GM23248 (cell line): ENCODE measurements around the gene GLI1. TPM values are rescaled to one million over a fixed set of nuclear protein-coding genes. Genes with fewer than 3 reads are reported as not detected.

Experiments used
- DNase-seq: peaks from one replicate; pipeline ENCODE4 v3.0.0-alpha.2; 2015
- H2AFZ ChIP-seq: fragments of 200-600 bp; sonication (generic); 2 replicates; pipeline ENCODE4 v1.6.1; 2016; ENCODE audit warnings: antibody characterized with exemption
- H3F3A ChIP-seq: fragments of 200-600 bp; sonication (generic); 2 replicates; pipeline ENCODE4 v1.6.1; 2016; ENCODE audit warnings: mild to moderate bottlenecking, antibody characterized with exemption, mixed run types; ENCODE audit not compliant: insufficient read depth
- H3K27ac ChIP-seq: fragments of 200-600 bp; sonication (generic); 2 replicates; pipeline ENCODE4 v1.5.1; 2016; ENCODE audit warnings: mild to moderate bottlenecking
- H3K27me3 ChIP-seq: fragments of 200-600 bp; sonication (generic); replicated peaks from 2 replicates; pipeline ENCODE4 v1.6.1; 2016; ENCODE audit warnings: mild to moderate bottlenecking; ENCODE audit not compliant: insufficient read depth
- H3K36me3 ChIP-seq: fragments of 200-600 bp; sonication (generic); 2 replicates; pipeline ENCODE4 v1.6.1; 2016; ENCODE audit warnings: low read depth, mild to moderate bottlenecking
- H3K4me1 ChIP-seq: fragments of 200-600 bp; sonication (generic); 2 replicates; pipeline ENCODE4 v1.6.1; 2016; ENCODE audit warnings: mild to moderate bottlenecking; ENCODE audit not compliant: insufficient read depth
- H3K4me2 ChIP-seq: fragments of 200-600 bp; sonication (generic); one replicate; pipeline ENCODE4 v1.6.1; 2016; ENCODE audit warnings: mild to moderate bottlenecking; ENCODE audit not compliant: unreplicated experiment
- H3K4me3 ChIP-seq: fragments of 200-600 bp; sonication (generic); 2 replicates; pipeline ENCODE4 v1.5.1; 2016; ENCODE audit warnings: mild to moderate bottlenecking
- H3K79me2 ChIP-seq: fragments of 200-600 bp; sonication (generic); 2 replicates; pipeline ENCODE4 v1.6.1; 2016; ENCODE audit warnings: mild to moderate bottlenecking; ENCODE audit not compliant: insufficient read depth
- H3K9ac ChIP-seq: fragments of 200-600 bp; sonication (generic); 2 replicates; pipeline ENCODE4 v1.6.1; 2016; ENCODE audit warnings: mild to moderate bottlenecking
- H3K9me2 ChIP-seq: fragments of 200-600 bp; sonication (generic); 2 replicates; pipeline ENCODE4 v1.6.1; 2016; ENCODE audit warnings: mixed run types, mild to moderate bottlenecking, moderate library complexity; ENCODE audit not compliant: insufficient read depth
- H3K9me3 ChIP-seq: fragments of 200-600 bp; sonication (generic); one replicate; pipeline ENCODE4 v1.6.1; 2017; ENCODE audit warnings: low read depth
- H4K20me1 ChIP-seq: fragments of 200-600 bp; sonication (generic); 2 replicates; pipeline ENCODE4 v1.6.0; 2016; ENCODE audit not compliant: insufficient read depth
- EZH2 ChIP-seq: fragments of 200-600 bp; sonication (generic); IDR thresholded peaks from 2 replicates; pipeline ENCODE4 v1.6.1; 2018; ENCODE audit warnings: antibody characterized with exemption, mild to moderate bottlenecking; ENCODE audit not compliant: insufficient read depth, poor library complexity, severe bottlenecking
- EZH2phosphoT487 ChIP-seq: fragments of 200-600 bp; sonication (generic); IDR thresholded peaks from 2 replicates; pipeline ENCODE4 v1.6.1; 2018; ENCODE audit warnings: antibody characterized with exemption, moderate library complexity, mild to moderate bottlenecking, low read depth; ENCODE audit not compliant: insufficient read depth
- WGBS, 2 experiments: methylation state at CpG; one replicate each; pipeline ENCODE4 v1.1.6; 2015 to 2017; ENCODE audit warnings: low lambda C conversion rate in 2 of 2, low coverage in 1 of 2; ENCODE audit errors: missing lambda C conversion rate in 2 of 2; 5-methylcytosine and 5-hydroxymethylcytosine counted together
- in situ Hi-C: fragments of 300-500 bp; cut with MboI; formaldehyde crosslinking; loops from 2 replicates; pipeline ENCODE4 v1.15.0; 2020
- polyA plus RNA-seq: library from polyadenylated mRNA; unstranded; fragments of >200 nt; fragmentation: Nextera tagmentation; extraction: Ambion mirVana; gene quantifications from 2 replicates; pipeline ENCODE4 v1.2.1, GENCODE V29; 2016
- total RNA-seq: library from RNA; depleted of rRNA; stranded (reverse); fragments of >200 nt; shearing (Covaris generic); gene quantifications from 2 replicates; pipeline ENCODE4 v1.2.3, GENCODE V29; 2014

The GLI1 gene
- total and polyA plus RNA-seq, 2 experiments from 2014 or later = 1.0 to 1.8 TPM

DNA sequence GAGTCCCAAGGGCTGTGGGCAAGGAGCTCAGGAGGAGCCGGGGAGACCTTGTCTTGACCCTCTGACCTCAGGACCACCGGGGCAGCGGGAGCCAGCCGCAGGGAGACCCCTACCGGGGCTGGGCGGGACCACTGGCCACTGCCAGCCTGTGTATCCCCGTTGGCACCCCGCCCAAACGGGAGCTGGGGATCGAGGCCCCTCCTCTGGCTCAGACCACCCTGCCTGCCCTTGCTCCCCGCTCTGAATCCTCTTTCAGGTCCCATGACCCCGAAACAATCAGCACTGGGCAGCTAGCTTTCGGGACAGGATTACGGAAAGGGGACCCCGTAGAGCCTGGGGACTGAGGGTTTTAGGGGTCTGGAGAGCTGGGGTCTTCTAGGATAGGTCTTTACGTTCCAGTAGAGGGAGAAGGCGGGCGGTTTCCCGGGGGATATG lies 1.3 kb downstream of the GLI1 start:
- DNase-seq = no peak
- Histone ChIP-seq H3K4me1 (peaks cover 13% of the 10 kb centered on the region), H3K27me3 (no peaks in the 10 kb centered on the region), H3F3A (peaks cover 3% of the 10 kb centered on the region; the same call in 1 of the 2 replicates), H2AFZ (no peak overlapping the region), H3K36me3 (no peaks in the 10 kb centered on the region), H3K27ac (no peak overlapping the region), H3K9me3 (no peaks in the 10 kb centered on the region), H3K9ac (no peak overlapping the region), H4K20me1 (no peaks in the 10 kb centered on the region), H3K79me2 (no peaks in the 10 kb centered on the region), H3K4me3 (peak overlapping the region; percentile 84), H3K4me2 (peak overlapping the region; percentile 95), H3K9me2 (no peaks in the 10 kb centered on the region)
- WGBS, 2 experiments = 1 to 2% methylated on average over 16 to 18 of the region's 19 CpGs
- in situ Hi-C loops = no loop called here
- TF ChIP-seq EZH2 = no peak
- TF ChIP-seq EZH2phosphoT487 = no peak

DNA sequence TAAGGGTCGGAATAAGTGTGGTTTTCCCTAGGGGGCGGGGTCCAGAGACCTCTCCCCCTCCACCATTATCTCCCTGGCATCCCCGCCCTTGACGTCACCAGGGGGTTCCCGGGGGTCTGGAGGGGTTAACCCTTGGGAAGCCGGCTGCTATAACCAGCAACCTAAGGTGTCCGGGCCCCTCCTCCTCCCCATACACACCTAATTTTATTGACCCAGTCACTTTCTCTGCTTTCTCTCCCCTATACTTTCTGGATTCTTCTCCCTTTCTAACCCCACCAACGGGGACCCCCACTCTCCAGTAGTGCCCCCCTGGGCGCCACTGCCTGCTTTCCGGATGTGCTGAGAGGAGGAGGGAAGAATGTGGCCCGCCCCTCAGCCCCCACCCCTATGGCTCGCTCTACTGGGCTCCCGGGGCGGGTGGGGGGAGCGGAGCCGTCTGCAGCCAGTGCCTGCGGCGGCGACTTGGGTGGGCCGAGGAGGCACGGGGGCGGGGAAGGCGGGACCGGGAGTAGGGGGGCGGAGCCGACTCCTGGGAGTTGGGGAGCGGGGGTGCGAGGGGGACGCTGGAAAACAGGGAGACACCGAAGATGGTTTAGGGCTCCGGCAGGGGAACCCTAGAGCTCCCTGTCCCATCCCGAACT lies 1.8 kb downstream of the GLI1 start:
- Histone ChIP-seq H3K4me2 (peak overlapping the region; percentile 95), H3K27ac (no peak overlapping the region), H3K9ac (peak overlapping the region; percentile 54)

DNA sequence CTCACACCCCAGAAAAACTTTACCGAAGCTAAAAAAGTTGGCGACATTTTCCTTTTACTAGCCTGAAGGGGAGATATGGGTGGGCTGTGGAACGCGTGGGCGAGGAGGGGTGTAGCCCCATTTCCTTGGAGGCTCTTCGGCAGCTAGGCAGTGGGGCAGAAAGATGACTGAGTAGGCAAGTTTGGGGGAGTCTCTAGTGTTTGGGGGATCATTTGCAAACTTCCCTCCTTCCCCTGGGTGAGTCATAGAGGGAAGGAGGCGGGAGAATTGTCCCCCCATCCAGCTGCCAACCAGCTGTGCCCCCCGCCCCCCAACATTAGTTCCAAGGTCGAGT lies 2.3 kb downstream of the GLI1 start:
- H3K4me2 ChIP-seq = peak overlapping the region; percentile 95
- no peak for DNase-seq
- in situ Hi-C loops = no loop called here
- H4K20me1 ChIP-seq = no peaks in the 10 kb centered on the region
- TF ChIP-seq EZH2 = no peak
- no peak for TF ChIP-seq EZH2phosphoT487
- no peaks in the 10 kb centered on the region for H3K9me2 ChIP-seq
- peak overlapping the region; percentile 84 for H3K4me3 ChIP-seq
- H3K4me1 ChIP-seq = peaks cover 13% of the 10 kb centered on the region
- H3K27me3 ChIP-seq = no peaks in the 10 kb centered on the region
- no peaks in the 10 kb centered on the region for H3K9me3 ChIP-seq
- no peaks in the 10 kb centered on the region for H3K79me2 ChIP-seq
- no peak overlapping the region for H3K27ac ChIP-seq
- H3F3A ChIP-seq = peaks cover 3% of the 10 kb centered on the region; the same call in 1 of the 2 replicates
- H3K9ac ChIP-seq = peak overlapping the region; percentile 54
- WGBS, 2 experiments = 1 to 3% methylated on average over 9 of the region's 9 CpGs
- no peaks in the 10 kb centered on the region for H3K36me3 ChIP-seq
- H2AFZ ChIP-seq = peak overlapping the region; percentile 95

More for the DNA sequence above, 1.8 kb downstream of the GLI1 start:
- in situ Hi-C loops = no loop called here
- H3K27me3 ChIP-seq = no peaks in the 10 kb centered on the region
- no peaks in the 10 kb centered on the region for H3K36me3 ChIP-seq
- peak overlapping the region; percentile 84 for H3K4me3 ChIP-seq
- no peaks in the 10 kb centered on the region for H3K9me2 ChIP-seq
- H3K4me1 ChIP-seq = peaks cover 13% of the 10 kb centered on the region
- H3K79me2 ChIP-seq = no peaks in the 10 kb centered on the region
- H2AFZ ChIP-seq = peak overlapping the region; percentile 95
- H3F3A ChIP-seq = peaks cover 3% of the 10 kb centered on the region; the same call in 1 of the 2 replicates
- H4K20me1 ChIP-seq = no peaks in the 10 kb centered on the region
- H3K9me3 ChIP-seq = no peaks in the 10 kb centered on the region
- WGBS, 2 experiments = 1 to 3% methylated on average over 11 to 32 of the region's 32 CpGs
- DNase-seq = peak; percentile 78
- TF ChIP-seq EZH2 (no peak), EZH2phosphoT487 (no peak)

- Histone ChIP-seq H2AFZ (peak overlapping the region; percentile 95), H3K36me3 (no peaks in the 10 kb centered on the region), H3K79me2 (no peaks in the 10 kb centered on the region), H4K20me1 (no peaks in the 10 kb centered on the region), H3K27ac (peak overlapping the region; percentile 54), H3K9me2 (no peaks in the 10 kb centered on the region), H3K27me3 (no peaks in the 10 kb centered on the region), H3F3A (peaks cover 3% of the 10 kb centered on the region; the same call in 1 of the 2 replicates), H3K9ac (peak overlapping the region; percentile 54), H3K9me3 (no peaks in the 10 kb centered on the region), H3K4me2 (peak overlapping the region; percentile 95), H3K4me1 (peaks cover 13% of the 10 kb centered on the region), H3K4me3 (peak overlapping the region; percentile 84)
- 1 to 4% methylated on average over 12 to 28 of the region's 28 CpGs for WGBS, 2 experiments
- DNase-seq = peak; percentile 88
- in situ Hi-C loops = no loop called here
- no peak for TF ChIP-seq EZH2
- TF ChIP-seq EZH2phosphoT487 = no peak
Observed at GRCh38 chr12:57462251-57462911, 2.8 kb downstream of the GLI1 start.
